GM19395 (cell line): ENCODE results near the gene NT5M.

Experiments used
- ATAC-seq: cut with Tn5 transposase; IDR thresholded peaks from one replicate; pipeline ENCODE4 v1.9.1; 2021; ENCODE audit warnings: mild to moderate bottlenecking, moderate library complexity; ENCODE audit not compliant: unreplicated experiment

The NT5M gene

GRCh38 chr17:17353625-17354484, 50.7 kb downstream of the NT5M start:
- no peak for ATAC-seq

GRCh38 chr17:17354560-17355349, 51.6 kb downstream of the NT5M start:
- no peak for ATAC-seq

- ATAC-seq = no peak
These were observed 52.3 kb downstream of the NT5M start for GRCh38 chr17:17355426-17355825.

- ATAC-seq = no peak
These were observed 53.2 kb downstream of the NT5M start for GRCh38 chr17:17356149-17356930.

GRCh38 chr17:17356931-17357270, 53.7 kb downstream of the NT5M start:
- no peak for ATAC-seq

GRCh38 chr17:17358060-17358751, 55.0 kb downstream of the NT5M start:
- ATAC-seq = no peak

GRCh38 chr17:17358866-17359265, 55.7 kb downstream of the NT5M start:
- no peak for ATAC-seq

GRCh38 chr17:17359271-17359670, 56.1 kb downstream of the NT5M start:
- no peak for ATAC-seq

- no peak for ATAC-seq
These were observed 57.0 kb downstream of the NT5M start for GRCh38 chr17:17360087-17360730.

- no peak for ATAC-seq
These were observed 58.3 kb downstream of the NT5M start for GRCh38 chr17:17361543-17361866.

GRCh38 chr17:17361867-17362539, 58.8 kb downstream of the NT5M start:
- no peak for ATAC-seq

- no peak for ATAC-seq
These were observed 59.4 kb downstream of the NT5M start for GRCh38 chr17:17362540-17362930.

- ATAC-seq = no peak
These were observed 60.6 kb downstream of the NT5M start for GRCh38 chr17:17363638-17364337.

- ATAC-seq = no peak
These were observed 61.1 kb downstream of the NT5M start for GRCh38 chr17:17364338-17364667.

- ATAC-seq = no peak
These were observed 62.4 kb downstream of the NT5M start for GRCh38 chr17:17365476-17366110.

GRCh38 chr17:17366235-17366634, 63.1 kb downstream of the NT5M start:
- no peak for ATAC-seq

- no peak for ATAC-seq
These were observed 64.0 kb downstream of the NT5M start for GRCh38 chr17:17366941-17367875.

GRCh38 chr17:17367931-17368330, 64.8 kb downstream of the NT5M start:
- no peak for ATAC-seq
